GM21423 (cell line): Measurements from ENCODE around the gene RASA2.
"Not testable (repeated sequence)": the region's sequence is repeated elsewhere in the genome, so short reads cannot be mapped to it uniquely, and the experiment has no call there.

Source experiments
- ATAC-seq: cut with Tn5 transposase; IDR thresholded peaks from one replicate; pipeline ENCODE4 v1.9.1; 2021; ENCODE audit warnings: mild to moderate bottlenecking, moderate library complexity; ENCODE audit not compliant: unreplicated experiment

Gene RASA2

DNA sequence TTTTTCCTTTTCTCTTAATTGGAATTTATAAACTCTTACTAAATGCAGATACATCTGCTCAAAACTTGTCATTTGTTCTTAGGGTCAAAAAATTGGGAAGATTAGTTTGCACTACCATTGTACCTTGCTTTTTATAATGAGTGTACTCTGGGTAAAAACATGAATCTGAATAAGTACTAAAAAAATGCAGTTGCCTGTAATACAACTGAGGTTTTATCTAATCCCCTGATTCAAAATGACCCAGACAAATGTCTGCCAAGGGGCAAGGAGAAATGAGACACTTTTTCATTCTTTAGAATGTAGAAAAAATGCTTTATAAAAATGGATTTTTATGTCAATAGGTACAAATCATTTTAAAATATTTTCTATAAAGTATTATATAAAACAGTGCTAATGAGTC, 42.4 kb downstream of the RASA2 start:
- no peak for ATAC-seq

DNA sequence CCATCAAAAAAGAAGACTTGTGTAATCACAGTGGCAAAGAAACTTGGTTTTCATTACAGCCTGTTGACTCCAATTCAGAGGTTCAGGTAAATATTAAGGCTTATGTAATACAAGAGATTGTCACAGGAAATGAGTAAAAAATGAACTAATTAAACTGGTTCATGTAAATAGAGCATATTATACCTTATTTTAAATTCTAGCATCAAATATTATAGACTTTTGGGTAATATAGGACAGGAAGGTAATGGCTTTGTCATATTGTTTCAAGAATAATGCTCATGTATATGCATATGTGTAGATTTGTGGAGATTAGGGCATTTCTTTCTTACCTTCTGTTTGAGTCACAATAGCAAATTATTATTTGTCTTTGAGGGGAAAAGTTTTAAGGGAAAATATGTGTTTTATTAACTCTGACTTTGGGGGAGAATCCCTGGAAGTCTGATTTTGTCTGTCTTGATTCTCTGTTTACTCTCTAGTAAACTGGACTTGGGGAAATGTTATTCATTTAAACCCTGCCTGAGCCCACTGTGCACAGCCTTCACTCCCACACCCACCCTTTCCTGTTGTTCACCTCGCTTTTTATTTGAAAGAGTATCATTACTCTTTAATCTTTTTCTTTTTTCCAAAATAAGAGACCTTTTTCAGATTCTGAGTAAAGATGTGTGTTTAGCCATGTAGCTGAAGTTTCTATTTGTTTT, 43.0 kb downstream of the RASA2 start:
- ATAC-seq, result no peak

DNA sequence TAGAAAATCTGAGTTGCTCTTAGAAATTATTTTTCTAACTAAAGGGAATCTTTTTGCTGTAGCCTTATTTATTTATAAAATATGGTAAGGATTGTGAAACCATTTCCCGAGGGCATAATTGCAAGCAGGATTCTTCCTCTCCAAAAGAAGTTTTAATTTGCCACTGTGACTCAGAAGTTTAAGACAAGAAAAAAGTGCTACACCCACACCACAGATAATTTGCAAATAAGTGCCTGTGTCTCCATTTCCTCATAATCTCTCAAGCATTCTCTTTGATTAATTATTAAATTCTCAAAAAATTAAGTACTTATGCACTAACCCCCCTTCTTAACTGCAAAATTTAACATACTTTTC, 43.6 kb downstream of the RASA2 start:
- ATAC-seq, result no peak

- no peak for ATAC-seq
Measured at GRCh38 chr3:141532609-141533008, 45.8 kb downstream of the RASA2 start.

- not testable (repeated sequence) for ATAC-seq
Measured at GRCh38 chr3:141536017-141536416, 49.2 kb downstream of the RASA2 start.

DNA sequence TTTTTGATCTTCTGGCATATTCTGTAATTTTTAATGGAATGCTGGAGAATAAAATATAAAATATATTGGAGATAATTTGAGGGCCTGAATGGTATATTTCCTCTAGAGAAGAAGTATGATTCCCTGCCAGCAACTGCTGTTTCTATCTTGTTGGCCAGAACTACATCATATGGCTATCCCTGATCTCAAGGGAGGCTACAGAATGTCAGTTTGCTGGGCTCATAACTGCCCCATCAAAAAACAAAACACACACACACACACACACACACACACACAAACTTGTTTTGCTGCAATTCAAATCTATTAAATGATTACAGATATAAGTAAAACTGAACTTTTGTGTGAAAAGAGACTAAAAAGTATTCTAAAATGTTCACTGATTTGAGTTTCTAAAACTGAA, 51.0 kb downstream of the RASA2 start:
- no peak for ATAC-seq

- no peak for ATAC-seq
Measured at GRCh38 chr3:141538568-141539240, 51.9 kb downstream of the RASA2 start.

DNA sequence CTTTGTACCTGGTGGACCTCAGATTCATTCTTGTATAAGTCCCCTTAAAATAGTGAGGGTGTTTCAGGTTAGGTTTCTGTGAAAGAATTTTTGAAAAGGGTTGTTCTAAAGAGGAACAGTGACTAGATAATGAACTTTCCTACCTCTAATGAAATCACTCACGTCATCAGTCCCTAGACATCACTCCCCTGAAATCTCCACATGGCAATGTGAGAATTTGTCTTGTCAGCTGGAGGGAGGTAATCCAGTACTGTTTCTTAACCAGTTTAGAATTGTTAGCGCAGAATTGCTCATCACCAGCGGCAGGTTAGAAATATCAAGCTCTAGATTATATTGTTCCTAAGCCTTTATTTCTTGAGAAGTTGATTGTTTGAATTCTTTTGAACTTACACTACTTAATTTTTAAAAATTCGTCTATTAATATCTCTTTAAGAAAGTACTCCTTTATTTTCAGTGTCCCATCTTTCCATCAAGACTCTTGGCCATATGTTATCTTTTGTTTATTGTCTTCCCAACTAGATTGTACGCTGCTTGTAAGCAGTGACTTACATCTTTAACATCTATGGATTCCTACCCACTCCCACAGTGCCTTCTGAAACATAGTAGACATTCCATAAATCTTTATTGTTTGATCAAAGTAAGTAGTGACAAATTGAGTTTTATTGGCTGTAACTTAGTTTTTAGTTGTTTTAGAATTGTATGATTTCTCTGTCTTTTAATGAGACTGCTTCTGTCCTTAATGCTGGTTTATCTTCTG, 52.8 kb downstream of the RASA2 start:
- no peak for ATAC-seq

GRCh38 chr3:141540531-141540930, 53.7 kb downstream of the RASA2 start:
- no peak for ATAC-seq

GRCh38 chr3:141542202-141542969, 55.6 kb downstream of the RASA2 start:
- no peak for ATAC-seq

- ATAC-seq, result no peak
Measured at GRCh38 chr3:141542989-141543388, 56.2 kb downstream of the RASA2 start.

- no peak for ATAC-seq
Measured at GRCh38 chr3:141544697-141545096, 57.9 kb downstream of the RASA2 start.

- no peak for ATAC-seq
Measured at GRCh38 chr3:141546081-141546480, 59.3 kb downstream of the RASA2 start.

GRCh38 chr3:141546586-141546985, 59.8 kb downstream of the RASA2 start:
- no peak for ATAC-seq

DNA sequence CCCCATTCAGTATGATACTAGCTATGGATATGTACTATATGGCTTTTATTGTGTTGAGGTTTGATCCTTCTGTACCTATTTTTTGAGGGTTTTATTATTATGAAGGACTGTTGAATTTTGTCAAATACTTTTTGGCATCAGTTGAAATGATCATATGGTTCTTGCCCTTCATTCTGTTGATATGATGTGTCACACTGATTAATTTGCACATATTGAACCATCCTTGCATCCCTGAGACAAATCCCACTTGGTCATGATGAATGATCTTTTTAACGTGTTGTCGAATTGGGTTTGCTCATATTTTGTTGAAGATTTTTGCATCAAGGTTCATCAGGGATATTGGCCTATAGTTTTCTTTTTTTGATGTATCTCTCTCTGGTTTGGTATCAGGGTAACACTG, 61.0 kb downstream of the RASA2 start:
- ATAC-seq, result no peak

GRCh38 chr3:141550926-141551665, 64.3 kb downstream of the RASA2 start:
- no peak for ATAC-seq

DNA sequence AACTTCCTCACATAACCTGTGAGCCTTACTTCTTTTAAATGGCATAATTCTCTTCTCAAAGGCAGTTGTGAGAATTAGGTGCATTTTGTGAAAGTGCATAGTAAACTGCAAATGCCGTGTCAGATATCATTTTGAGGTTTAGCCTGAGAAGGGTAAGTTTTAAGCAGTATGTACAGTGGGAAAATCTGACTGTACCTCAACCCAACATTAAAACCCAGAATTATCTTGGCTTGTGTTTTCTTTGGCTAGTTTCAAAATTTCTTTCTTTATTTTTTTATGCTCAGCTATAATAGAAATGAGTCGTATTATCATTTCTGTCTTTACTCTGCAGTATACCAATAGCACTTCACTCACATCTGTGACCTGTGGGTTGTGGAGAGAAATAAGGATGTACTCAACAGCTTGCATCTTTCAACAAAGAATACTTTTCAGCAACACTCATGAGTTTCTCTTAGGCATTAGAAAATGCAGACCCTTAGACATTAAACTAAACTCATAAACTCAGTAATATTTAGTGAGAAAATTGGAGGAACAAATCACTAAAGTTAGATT, 65.7 kb downstream of the RASA2 start:
- no peak for ATAC-seq

DNA sequence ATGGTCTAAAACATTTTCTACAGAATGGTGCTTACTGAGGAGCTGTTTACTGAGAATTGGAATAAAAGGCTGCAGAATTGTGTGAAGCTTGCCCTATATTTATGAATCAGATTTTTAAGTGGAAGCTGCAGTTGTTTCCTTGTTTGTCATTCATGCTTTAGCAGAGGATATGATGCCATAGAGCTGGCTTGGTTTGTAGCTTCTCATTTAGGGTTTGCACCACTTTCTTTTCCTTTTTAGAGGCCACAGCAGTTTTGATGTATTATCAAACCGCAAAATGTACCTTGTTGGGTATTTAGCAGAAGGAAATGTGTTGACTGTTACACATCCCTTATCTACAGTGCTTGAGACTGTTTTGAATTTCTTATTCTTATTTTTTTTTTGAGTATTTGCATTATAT, 66.2 kb downstream of the RASA2 start:
- ATAC-seq, result no peak

- no peak for ATAC-seq
Measured at GRCh38 chr3:141556034-141556433, 69.2 kb downstream of the RASA2 start.

DNA sequence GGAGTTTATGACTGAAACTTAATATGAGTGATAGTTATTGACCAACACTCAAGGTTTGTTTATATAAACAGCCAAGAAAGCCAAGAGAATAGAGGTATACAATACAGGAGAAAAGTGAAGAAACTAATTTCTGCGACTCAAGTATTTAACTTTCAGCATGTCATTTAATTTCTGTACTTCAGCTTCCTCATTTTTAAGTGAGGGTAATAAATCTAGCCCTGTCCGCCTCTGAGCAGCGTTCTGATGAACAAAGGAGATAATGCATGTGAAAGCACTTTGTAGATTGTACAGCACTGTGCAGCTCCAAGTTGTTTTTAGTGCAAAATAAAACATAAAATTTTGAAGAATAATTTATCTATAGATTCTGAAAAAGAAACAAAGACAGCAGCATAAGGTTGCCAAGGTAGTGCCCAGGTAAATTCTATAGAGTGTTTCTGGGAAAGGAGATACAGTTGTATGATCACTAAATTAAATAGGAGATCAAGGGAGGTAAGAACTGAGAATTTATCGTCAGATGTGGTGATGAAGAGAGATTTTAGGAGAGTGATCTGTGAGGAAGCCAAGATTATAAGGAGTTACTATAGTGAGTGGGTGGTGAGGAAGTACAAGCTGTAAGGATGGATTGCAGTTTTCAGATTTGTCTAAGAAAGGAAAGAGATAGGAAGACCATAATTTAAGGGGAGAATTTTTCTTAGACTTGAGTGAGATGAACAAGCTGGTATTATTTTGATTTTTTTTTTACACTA, 71.3 kb downstream of the RASA2 start:
- no peak for ATAC-seq
